AG04450 (cell line): ENCODE results near the gene BMPR1A. TPM values are rescaled to one million over a fixed set of nuclear protein-coding genes. Genes with fewer than 3 reads are reported as not detected.

Experiments
- CTCF ChIA-PET: fragments of 300-600, 350-600 bp; formaldehyde crosslinking; extraction: SDS; loops from one replicate; lab custom pipeline; 2022; ENCODE audit warnings: antibody characterized with exemption, inconsistent platforms; lab: Charles Lee
- POLR2A ChIA-PET: fragments of 350-600 bp; formaldehyde crosslinking; extraction: SDS; loops from one replicate; lab custom pipeline; 2021; ENCODE audit warnings: antibody characterized with exemption, inconsistent platforms; lab: Yijun Ruan, JAX
- DNase-seq: peaks from one replicate; pipeline ENCODE4 v3.0.0-alpha.2; 2011; ENCODE audit warnings: low read depth, low spot score
- H3K27ac ChIP-seq: one replicate; pipeline ENCODE4 v1.5.1; 2012; ENCODE audit warnings: low read depth, low read length, control low read depth
- H3K27me3 ChIP-seq: one replicate; pipeline ENCODE4 v1.6.0; 2012; ENCODE audit warnings: low read length; ENCODE audit not compliant: control insufficient read depth, insufficient read depth
- H3K4me3 ChIP-seq: 2 replicates; pipeline ENCODE4 v1.5.1; 2011; ENCODE audit warnings: mild to moderate bottlenecking, low read depth, low read length, control low read depth
- H3K9me3 ChIP-seq: 2 replicates; pipeline ENCODE4 v1.5.1; 2012; ENCODE audit warnings: low read length; ENCODE audit not compliant: control insufficient read depth, insufficient read depth
- CTCF ChIP-seq: IDR thresholded peaks from 2 replicates; pipeline ENCODE4 v1.5.1; 2011; ENCODE audit warnings: low read depth, low read length, control low read depth, inconsistent platforms
- polyA plus RNA-seq: library from polyadenylated mRNA; depleted of rRNA; stranded (reverse); fragments of >200 nt; gene quantifications from 2 replicates; pipeline ENCODE4 v1.2.3, GENCODE V29; 2011

BMPR1A gene
- polyA plus RNA-seq, 1 experiment, result 41.9 TPM

GRCh38 chr10:86727470-86727869, 28.9 kb upstream of the BMPR1A start:
- no peak for DNase-seq
- H3K27ac ChIP-seq, result no peak overlapping the region
- POLR2A ChIA-PET, result no interaction called here
- no peak overlapping the region for H3K4me3 ChIP-seq
- H3K9me3 ChIP-seq, result no peaks in the 10 kb centered on the region
- CTCF ChIA-PET, result no interaction called here
- TF ChIP-seq CTCF, result no peak
- H3K27me3 ChIP-seq, result peaks cover 2% of the 10 kb centered on the region

- Histone ChIP-seq H3K4me3 (no peak overlapping the region), H3K9me3 (no peaks in the 10 kb centered on the region), H3K27me3 (peaks cover 2% of the 10 kb centered on the region), H3K27ac (no peak overlapping the region)
- no peak for DNase-seq
- POLR2A ChIA-PET, result no interaction called here
- no peak for TF ChIP-seq CTCF
- CTCF ChIA-PET, result no interaction called here
Measured at GRCh38 chr10:86728056-86728455, 28.4 kb upstream of the BMPR1A start.

GRCh38 chr10:86729677-86730076, 26.7 kb upstream of the BMPR1A start:
- no peak for TF ChIP-seq CTCF
- CTCF ChIA-PET, result no interaction called here
- POLR2A ChIA-PET, result no interaction called here
- no peak for DNase-seq
- Histone ChIP-seq H3K27me3 (peaks cover 2% of the 10 kb centered on the region), H3K27ac (no peak overlapping the region), H3K4me3 (no peak overlapping the region), H3K9me3 (no peaks in the 10 kb centered on the region)

- ChIA-PET POLR2A (no interaction called here), CTCF (no interaction called here)
- TF ChIP-seq CTCF, result no peak
- no peak overlapping the region for H3K27ac ChIP-seq
- no peak overlapping the region for H3K4me3 ChIP-seq
- no peak for DNase-seq
- H3K9me3 ChIP-seq, result no peaks in the 10 kb centered on the region
- H3K27me3 ChIP-seq, result peaks cover 2% of the 10 kb centered on the region
Measured at GRCh38 chr10:86730227-86730626, 26.2 kb upstream of the BMPR1A start.

- no peak overlapping the region for H3K27ac ChIP-seq
- DNase-seq, result no peak
- no peaks in the 10 kb centered on the region for H3K27me3 ChIP-seq
- H3K9me3 ChIP-seq, result no peaks in the 10 kb centered on the region
- POLR2A ChIA-PET, result interaction anchor here (1.2 kb wide), 1 partner anchor 21 kb away, joined by 3 read pairs; no protein-coding TSS in a partner anchor
- H3K4me3 ChIP-seq, result no peak overlapping the region
- no peak for TF ChIP-seq CTCF
- CTCF ChIA-PET, result interaction anchor here (0.7 to 1.8 kb wide), 5 partner anchors 9 to 154 kb away, joined by 3 to 6 read pairs (median 3); no protein-coding TSS in a partner anchor
Measured at GRCh38 chr10:86732771-86733170, 23.6 kb upstream of the BMPR1A start.
